Tibial nerve (tissue), 4 donors: Measurements from ENCODE around the gene RUFY1. TPM values are rescaled to one million over a fixed set of nuclear protein-coding genes. Genes with fewer than 3 reads are reported as not detected.
A peak's percentile ranks its signal among the peaks of the same experiment; 100 is the strongest.
"Not testable (repeated sequence)": the region's sequence is repeated elsewhere in the genome, so short reads cannot be mapped to it uniquely, and the experiment has no call there.

Experiments
- DNase-seq, 2 donors: peaks; one replicate each; pipeline ENCODE4 v3.0.0-alpha.2; 2019; ENCODE audit warnings: low spot score in 2 of 2
- H3K27ac ChIP-seq, 4 donors: fragments of 200-600 bp; sonication (generic) in 3 of 4; one replicate each; pipeline ENCODE4 v1.5.1; 2017 to 2019; ENCODE audit warnings: mild to moderate bottlenecking in 1 of 4
- H3K27me3 ChIP-seq, 2 donors: fragments of 200-600 bp; sonication (generic) in 1 of 2; one replicate each; pipeline versions ENCODE4 v1.5.1 to v1.6.0; 2017 to 2019
- H3K36me3 ChIP-seq, 3 donors: fragments of 200-600 bp; sonication (generic); one replicate each; pipeline ENCODE4 v1.5.1; 2018 to 2019
- H3K4me1 ChIP-seq, 4 donors: fragments of 200-600 bp; sonication (generic) in 3 of 4; one replicate each; pipeline ENCODE4 v1.5.1; 2017 to 2019
- H3K4me3 ChIP-seq, 4 donors: fragments of 200-600 bp; sonication (generic) in 3 of 4; one replicate each; pipeline ENCODE4 v1.5.1; 2017 to 2019; ENCODE audit warnings: mild to moderate bottlenecking in 1 of 4, moderate library complexity in 1 of 4
- H3K9me3 ChIP-seq, 4 donors: fragments of 200-600 bp; sonication (generic) in 3 of 4; one replicate each; pipeline ENCODE4 v1.5.1; 2017 to 2019
- CTCF ChIP-seq, 5 experiments: fragments of 200-600 bp in 3 of 5; fragments of 450-650 bp in 2 of 5; sonication (generic) in 3 of 5; IDR thresholded peaks; one replicate each; pipeline ENCODE4 v1.5.1; 2016 to 2019; ENCODE audit warnings: antibody characterized with exemption in 5 of 5, mild to moderate bottlenecking in 3 of 5, moderate library complexity in 2 of 5
- EP300 ChIP-seq, 2 donors: sonication (generic); formaldehyde crosslinking; IDR thresholded peaks; one replicate each; pipeline ENCODE4 v1.6.1; 2017; ENCODE audit warnings: antibody characterized with exemption in 2 of 2, mild to moderate bottlenecking in 1 of 2
- POLR2A ChIP-seq, 2 donors: fragments of 450-650 bp; IDR thresholded peaks; one replicate each; pipeline ENCODE4 v1.6.1; 2017; ENCODE audit warnings: antibody characterized with exemption in 2 of 2, mild to moderate bottlenecking in 2 of 2, moderate library complexity in 2 of 2
- WGBS, 2 donors: methylation state at CpG; one replicate each; pipeline ENCODE4 v1.1.5; 2018; 5-methylcytosine and 5-hydroxymethylcytosine counted together
- total RNA-seq, 4 donors: library from RNA; depleted of rRNA; stranded (reverse); fragments of >200 nt; gene quantifications; one replicate each; pipeline ENCODE4 v1.1.0, GENCODE V29; 2016

RUFY1 gene
- total RNA-seq, 4 donors from 2014 or later = 56.6 to 76.3 (median 71.3) TPM

- H3K4me3 ChIP-seq = no peak overlapping the region
- H3K4me1 ChIP-seq = peaks cover 0 to 8% (median 0%) of the 10 kb centered on the region in 4 donors
- H3K9me3 ChIP-seq = no peaks in the 10 kb centered on the region
- H3K27me3 ChIP-seq = peaks cover 0 to 35% of the 10 kb centered on the region in 2 donors
- no peak for DNase-seq
- WGBS, 2 donors = 74 to 84% methylated on average over 6 of the region's 6 CpGs
- H3K27ac ChIP-seq = no peak overlapping the region
- TF ChIP-seq EP300 (IDR thresholded peaks at IDR 0.05) = no peak
- no peak for TF ChIP-seq CTCF (IDR thresholded peaks at IDR 0.05)
- TF ChIP-seq POLR2A (IDR thresholded peaks at IDR 0.05) = no peak
- no peaks in the 10 kb centered on the region for H3K36me3 ChIP-seq
These were observed 17.3 kb upstream of the RUFY1 start for GRCh38 chr5:179533024-179533423.

- DNase-seq = no peak
- 87 to 92% methylated on average over 5 of the region's 5 CpGs for WGBS, 2 donors
- TF ChIP-seq POLR2A (IDR thresholded peaks at IDR 0.05) (no peak), EP300 (IDR thresholded peaks at IDR 0.05) (no peak), CTCF (IDR thresholded peaks at IDR 0.05) (no peak)
These were observed 16.4 kb upstream of the RUFY1 start for GRCh38 chr5:179533907-179534306.

GRCh38 chr5:179534431-179534830 is 15.9 kb upstream of the RUFY1 start:
- Histone ChIP-seq H3K27ac (no peak overlapping the region), H3K4me3 (peak overlapping the region in 1 of 4 donors; percentile 9), H3K27me3 (peaks cover 0 to 35% of the 10 kb centered on the region in 2 donors), H3K4me1 (peaks cover 0 to 8% (median 0%) of the 10 kb centered on the region in 4 donors), H3K9me3 (no peaks in the 10 kb centered on the region), H3K36me3 (no peaks in the 10 kb centered on the region)
- 86 to 88% methylated on average over 12 of the region's 12 CpGs for WGBS, 2 donors
- TF ChIP-seq POLR2A (IDR thresholded peaks at IDR 0.05) (no peak), EP300 (IDR thresholded peaks at IDR 0.05) (no peak), CTCF (IDR thresholded peaks at IDR 0.05) (no peak)
- DNase-seq = no peak

More at GRCh38 chr5:179533907-179534306, 16.4 kb upstream of the RUFY1 start:
- Histone ChIP-seq H3K4me3 (no peak overlapping the region), H3K9me3 (no peaks in the 10 kb centered on the region), H3K27me3 (peaks cover 0 to 35% of the 10 kb centered on the region in 2 donors), H3K27ac (no peak overlapping the region), H3K4me1 (peaks cover 0 to 8% (median 0%) of the 10 kb centered on the region in 4 donors), H3K36me3 (no peaks in the 10 kb centered on the region)

- no peak for DNase-seq
- 51 to 52% methylated on average over 6 of the region's 6 CpGs for WGBS, 2 donors
- TF ChIP-seq CTCF (IDR thresholded peaks at IDR 0.05) (no peak), EP300 (IDR thresholded peaks at IDR 0.05) (no peak), POLR2A (IDR thresholded peaks at IDR 0.05) (no peak)
- Histone ChIP-seq H3K4me3 (no peak overlapping the region), H3K27ac (no peak overlapping the region), H3K27me3 (peaks cover 0 to 14% of the 10 kb centered on the region in 2 donors), H3K9me3 (no peaks in the 10 kb centered on the region), H3K36me3 (no peaks in the 10 kb centered on the region), H3K4me1 (no peaks in the 10 kb centered on the region)
These were observed 13.7 kb upstream of the RUFY1 start for GRCh38 chr5:179536676-179537075.

- no peak for TF ChIP-seq POLR2A (IDR thresholded peaks at IDR 0.05)
- TF ChIP-seq EP300 (IDR thresholded peaks at IDR 0.05) = no peak
- no peak for TF ChIP-seq CTCF (IDR thresholded peaks at IDR 0.05)
- Histone ChIP-seq H3K4me3 (no peak overlapping the region), H3K4me1 (no peaks in the 10 kb centered on the region), H3K9me3 (no peaks in the 10 kb centered on the region), H3K27me3 (no peaks in the 10 kb centered on the region), H3K27ac (no peak overlapping the region), H3K36me3 (no peaks in the 10 kb centered on the region)
- DNase-seq = no peak
- 63 to 66% methylated on average over 7 of the region's 7 CpGs for WGBS, 2 donors
These were observed 8.2 kb upstream of the RUFY1 start for GRCh38 chr5:179542170-179542569.

GRCh38 chr5:179543275-179543674 is 7.1 kb upstream of the RUFY1 start:
- not testable (repeated sequence) for H3K27ac ChIP-seq, DNase-seq
- 91 to 93% methylated on average over 15 of the region's 15 CpGs for WGBS, 2 donors

More at GRCh38 chr5:179543275-179543674, 7.1 kb upstream of the RUFY1 start:
- not testable (repeated sequence) for H3K9me3 ChIP-seq, H3K4me1 ChIP-seq, H3K36me3 ChIP-seq, H3K27me3 ChIP-seq, H3K4me3 ChIP-seq
